GM23338 (cell line): ENCODE data around the gene GALNT9. TPM values are rescaled to one million over a fixed set of nuclear protein-coding genes. Genes with fewer than 3 reads are reported as not detected.

ENCODE experiments used
- ATAC-seq: fragments of 200-7000 bp; cut with Tn5 transposase; 3 replicates; pipeline ENCODE4 v1.9.1; 2020
- DNase-seq: peaks from one replicate; pipeline ENCODE4 v3.0.0-alpha.2; 2015; ENCODE audit warnings: low spot score
- H2AFZ ChIP-seq: fragments of 200-600 bp; sonication (generic); 2 replicates; pipeline ENCODE4 v1.8.0; 2016; ENCODE audit warnings: antibody characterized with exemption, mild to moderate bottlenecking, moderate library complexity
- H3F3A ChIP-seq: fragments of 200-600 bp; sonication (generic); replicated peaks from 2 replicates; pipeline ENCODE4 v1.8.0; 2017; ENCODE audit warnings: antibody characterized with exemption, mixed run types, low read depth
- H3K27ac ChIP-seq: fragments of 200-600 bp; sonication (generic); 2 replicates; pipeline ENCODE4 v1.6.1; 2016; ENCODE audit warnings: low read depth
- H3K27me3 ChIP-seq: fragments of 200-600 bp; sonication (generic); 2 replicates; pipeline ENCODE4 v1.8.0; 2016; ENCODE audit warnings: mild to moderate bottlenecking, mixed run types, moderate library complexity; ENCODE audit not compliant: insufficient read depth
- H3K36me3 ChIP-seq: fragments of 200-600 bp; sonication (generic); 2 replicates; pipeline ENCODE4 v1.8.0; 2016; ENCODE audit warnings: mild to moderate bottlenecking; ENCODE audit not compliant: insufficient read depth
- H3K4me1 ChIP-seq: fragments of 200-600 bp; sonication (generic); 2 replicates; pipeline ENCODE4 v1.8.0; 2016; ENCODE audit warnings: mild to moderate bottlenecking, moderate library complexity; ENCODE audit not compliant: insufficient read depth
- H3K4me2 ChIP-seq: fragments of 200-600 bp; sonication (generic); 2 replicates; pipeline ENCODE4 v1.7.1; 2017; ENCODE audit warnings: mixed run types
- H3K4me3 ChIP-seq: fragments of 200-600 bp; sonication (generic); 2 replicates; pipeline ENCODE4 v1.6.1; 2016; ENCODE audit warnings: mixed run types
- H3K79me2 ChIP-seq: fragments of 200-600 bp; sonication (generic); replicated peaks from 2 replicates; pipeline ENCODE4 v1.8.0; 2017; ENCODE audit warnings: mild to moderate bottlenecking; ENCODE audit not compliant: insufficient read depth
- H3K9me2 ChIP-seq: fragments of 200-600 bp; sonication (generic); 2 replicates; pipeline ENCODE4 v1.8.0; 2017; ENCODE audit not compliant: insufficient read depth
- H4K20me1 ChIP-seq: fragments of 200-600 bp; sonication (generic); replicated peaks from 2 replicates; pipeline ENCODE4 v1.8.0; 2017; ENCODE audit warnings: mild to moderate bottlenecking; ENCODE audit not compliant: insufficient read depth
- H3K27ac Mint-ChIP-seq: 2 replicates; pipeline ENCODE4 v1.8.0; 2020; ENCODE audit warnings: inconsistent platforms, mild to moderate bottlenecking, moderate library complexity, mixed read lengths
- H3K27me3 Mint-ChIP-seq: 3 replicates; pipeline ENCODE4 v1.8.0; 2022; ENCODE audit warnings: low read depth, mild to moderate bottlenecking, moderate library complexity, mixed read lengths, inconsistent platforms; ENCODE audit not compliant: insufficient read depth, poor library complexity
- H3K36me3 Mint-ChIP-seq: 3 replicates; pipeline ENCODE4 v1.8.0; 2021; ENCODE audit warnings: low read depth, mild to moderate bottlenecking, inconsistent platforms, moderate library complexity, mixed read lengths
- H3K4me1 Mint-ChIP-seq: 3 replicates; pipeline ENCODE4 v1.8.0; 2020; ENCODE audit warnings: mild to moderate bottlenecking, inconsistent platforms, mixed read lengths
- H3K4me3 Mint-ChIP-seq: 3 replicates; pipeline ENCODE4 v1.8.0; 2021; ENCODE audit warnings: moderate library complexity, mild to moderate bottlenecking, inconsistent platforms, mixed read lengths
- H3K9me3 Mint-ChIP-seq: 3 replicates; pipeline ENCODE4 v1.8.0; 2020; ENCODE audit warnings: moderate library complexity, mild to moderate bottlenecking, inconsistent platforms, mixed read lengths
- EZH2 ChIP-seq: fragments of 200-600 bp; sonication (generic); IDR thresholded peaks from one replicate; pipeline ENCODE4 v1.8.0; 2017; ENCODE audit warnings: antibody characterized with exemption, mild to moderate bottlenecking, low read depth; ENCODE audit not compliant: unreplicated experiment
- EZH2phosphoT487 ChIP-seq: fragments of 200-600 bp; sonication (generic); IDR thresholded peaks from one replicate; pipeline ENCODE4 v1.8.1; 2018; ENCODE audit warnings: antibody characterized with exemption; ENCODE audit not compliant: unreplicated experiment
- POLR2AphosphoS5 ChIP-seq: IDR thresholded peaks from 2 replicates; pipeline ENCODE4 v1.6.1; 2016; ENCODE audit warnings: antibody characterized with exemption, low read depth
- STAT1 ChIP-seq: IDR thresholded peaks from one replicate; pipeline ENCODE4 v1.6.1; 2016; ENCODE audit warnings: antibody characterized with exemption; ENCODE audit not compliant: unreplicated experiment
- ZNF114 ChIP-seq: fragments of 250-450 bp; sonication (Bioruptor Pico); IDR thresholded peaks from 2 replicates; pipeline ENCODE4 v1.5.0; 2020; ENCODE audit warnings: mild to moderate bottlenecking, moderate library complexity
- ZNF331 ChIP-seq: fragments of 250-450 bp; sonication (Bioruptor Pico); IDR thresholded peaks from 2 replicates; pipeline ENCODE4 v1.5.0; 2020; ENCODE audit warnings: low read depth, mild to moderate bottlenecking, moderate library complexity
- polyA plus RNA-seq: library from polyadenylated mRNA; unstranded; fragments of >200 nt; fragmentation: Nextera tagmentation; extraction: Ambion mirVana; gene quantifications from 2 replicates; pipeline ENCODE4 v1.2.1, GENCODE V29; 2016
- total RNA-seq: library from RNA; depleted of rRNA; stranded (reverse); fragments of >200 nt; shearing (Covaris generic); gene quantifications from 2 replicates; pipeline ENCODE4 v1.2.3, GENCODE V29; 2014
- TF ChIP-seq, protein P1 (sequence below): fragments of 250-450 bp; sonication (Bioruptor Pico); IDR thresholded peaks from 2 replicates; pipeline ENCODE4 v1.5.0; 2020; ENCODE audit warnings: mild to moderate bottlenecking, moderate library complexity
- TF ChIP-seq, protein P2 (sequence below), 2 experiments: fragments of 200-600 bp in 1 of 2; sonication (generic) in 1 of 2; conservative IDR thresholded peaks; 2 replicates each; pipeline versions ENCODE4 v1.5.1 to v1.6.1; 2016 to 2017; ENCODE audit warnings: antibody characterized with exemption in 2 of 2, low read depth in 2 of 2, mild to moderate bottlenecking in 2 of 2, moderate library complexity in 1 of 2

The GALNT9 gene
- total and polyA plus RNA-seq, 2 experiments from 2014 or later = 0.81 to 2.5 TPM

DNA sequence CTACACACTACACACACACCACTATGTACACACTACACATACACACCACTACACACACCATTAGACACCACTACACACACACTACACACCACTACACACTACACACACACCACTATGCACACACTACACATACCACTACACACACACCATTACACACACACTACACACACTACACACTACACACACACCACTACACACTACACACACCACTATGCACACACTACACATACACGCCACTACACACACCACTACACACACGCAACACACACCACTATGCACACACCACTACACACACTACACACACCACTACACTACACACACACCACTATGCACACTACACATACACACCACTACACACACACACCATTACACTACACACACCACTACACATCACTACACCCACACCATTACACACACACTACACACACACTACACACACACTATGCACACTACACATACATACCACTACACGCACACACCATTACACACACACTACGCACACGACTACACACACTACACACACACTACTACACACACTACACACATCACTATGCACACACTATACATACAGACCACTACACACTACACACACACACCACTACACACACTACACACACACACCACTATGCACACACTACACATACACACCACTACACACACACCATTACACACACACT lies 171.5 kb downstream of the GALNT9 start:
- ATAC-seq = no peak
- H3K27ac Mint-ChIP-seq = no peak overlapping the region
- H2AFZ ChIP-seq = no peak overlapping the region

DNA sequence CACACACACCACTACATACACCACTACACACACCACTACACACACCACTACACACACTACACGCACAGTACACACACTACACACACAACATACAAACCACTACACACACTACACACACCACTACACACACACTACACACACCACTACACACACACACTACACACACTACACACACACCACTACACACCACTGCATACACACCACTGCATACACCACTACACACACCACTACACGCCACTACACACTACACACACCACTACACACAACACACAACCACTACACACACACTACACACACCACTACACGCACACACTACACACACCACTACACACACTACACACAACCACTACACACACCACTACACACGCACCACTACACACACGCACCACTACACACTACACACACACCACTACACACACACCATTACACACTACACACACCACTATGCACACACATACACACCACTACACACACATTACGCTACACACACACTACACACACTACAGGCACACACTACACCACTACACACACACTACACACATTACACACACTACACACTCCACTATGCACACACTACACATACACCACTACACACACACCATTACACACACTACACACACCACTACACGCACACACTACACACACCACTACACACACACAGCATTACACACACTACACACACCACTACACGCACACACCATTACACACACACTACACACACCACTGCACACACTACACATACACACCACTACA lies 172.6 kb downstream of the GALNT9 start:
- Histone ChIP-seq H3K4me2 (no peak overlapping the region), H3K4me3 (no peak overlapping the region), H3K79me2 (no peaks in the 10 kb centered on the region), H3K36me3 (no peaks in the 10 kb centered on the region), H3K27me3 (no peaks in the 10 kb centered on the region), H3K27ac (no peak overlapping the region), H2AFZ (no peak overlapping the region), H3K9me2 (no peaks in the 10 kb centered on the region), H3F3A (peaks cover 24% of the 10 kb centered on the region), H3K4me1 (no peaks in the 10 kb centered on the region), H4K20me1 (no peaks in the 10 kb centered on the region)
- H3K4me1 Mint-ChIP-seq = no peaks in the 10 kb centered on the region
- no peaks in the 10 kb centered on the region; the same call in 1 of the 3 replicates for H3K36me3 Mint-ChIP-seq
- H3K4me3 Mint-ChIP-seq = no peak overlapping the region
- DNase-seq = no peak
- no peaks in the 10 kb centered on the region for H3K9me3 Mint-ChIP-seq
- peaks cover 11% of the 10 kb centered on the region for H3K27me3 Mint-ChIP-seq
- ATAC-seq = no peak
- H3K27ac Mint-ChIP-seq = no peak overlapping the region
- TF ChIP-seq, protein P1, sequence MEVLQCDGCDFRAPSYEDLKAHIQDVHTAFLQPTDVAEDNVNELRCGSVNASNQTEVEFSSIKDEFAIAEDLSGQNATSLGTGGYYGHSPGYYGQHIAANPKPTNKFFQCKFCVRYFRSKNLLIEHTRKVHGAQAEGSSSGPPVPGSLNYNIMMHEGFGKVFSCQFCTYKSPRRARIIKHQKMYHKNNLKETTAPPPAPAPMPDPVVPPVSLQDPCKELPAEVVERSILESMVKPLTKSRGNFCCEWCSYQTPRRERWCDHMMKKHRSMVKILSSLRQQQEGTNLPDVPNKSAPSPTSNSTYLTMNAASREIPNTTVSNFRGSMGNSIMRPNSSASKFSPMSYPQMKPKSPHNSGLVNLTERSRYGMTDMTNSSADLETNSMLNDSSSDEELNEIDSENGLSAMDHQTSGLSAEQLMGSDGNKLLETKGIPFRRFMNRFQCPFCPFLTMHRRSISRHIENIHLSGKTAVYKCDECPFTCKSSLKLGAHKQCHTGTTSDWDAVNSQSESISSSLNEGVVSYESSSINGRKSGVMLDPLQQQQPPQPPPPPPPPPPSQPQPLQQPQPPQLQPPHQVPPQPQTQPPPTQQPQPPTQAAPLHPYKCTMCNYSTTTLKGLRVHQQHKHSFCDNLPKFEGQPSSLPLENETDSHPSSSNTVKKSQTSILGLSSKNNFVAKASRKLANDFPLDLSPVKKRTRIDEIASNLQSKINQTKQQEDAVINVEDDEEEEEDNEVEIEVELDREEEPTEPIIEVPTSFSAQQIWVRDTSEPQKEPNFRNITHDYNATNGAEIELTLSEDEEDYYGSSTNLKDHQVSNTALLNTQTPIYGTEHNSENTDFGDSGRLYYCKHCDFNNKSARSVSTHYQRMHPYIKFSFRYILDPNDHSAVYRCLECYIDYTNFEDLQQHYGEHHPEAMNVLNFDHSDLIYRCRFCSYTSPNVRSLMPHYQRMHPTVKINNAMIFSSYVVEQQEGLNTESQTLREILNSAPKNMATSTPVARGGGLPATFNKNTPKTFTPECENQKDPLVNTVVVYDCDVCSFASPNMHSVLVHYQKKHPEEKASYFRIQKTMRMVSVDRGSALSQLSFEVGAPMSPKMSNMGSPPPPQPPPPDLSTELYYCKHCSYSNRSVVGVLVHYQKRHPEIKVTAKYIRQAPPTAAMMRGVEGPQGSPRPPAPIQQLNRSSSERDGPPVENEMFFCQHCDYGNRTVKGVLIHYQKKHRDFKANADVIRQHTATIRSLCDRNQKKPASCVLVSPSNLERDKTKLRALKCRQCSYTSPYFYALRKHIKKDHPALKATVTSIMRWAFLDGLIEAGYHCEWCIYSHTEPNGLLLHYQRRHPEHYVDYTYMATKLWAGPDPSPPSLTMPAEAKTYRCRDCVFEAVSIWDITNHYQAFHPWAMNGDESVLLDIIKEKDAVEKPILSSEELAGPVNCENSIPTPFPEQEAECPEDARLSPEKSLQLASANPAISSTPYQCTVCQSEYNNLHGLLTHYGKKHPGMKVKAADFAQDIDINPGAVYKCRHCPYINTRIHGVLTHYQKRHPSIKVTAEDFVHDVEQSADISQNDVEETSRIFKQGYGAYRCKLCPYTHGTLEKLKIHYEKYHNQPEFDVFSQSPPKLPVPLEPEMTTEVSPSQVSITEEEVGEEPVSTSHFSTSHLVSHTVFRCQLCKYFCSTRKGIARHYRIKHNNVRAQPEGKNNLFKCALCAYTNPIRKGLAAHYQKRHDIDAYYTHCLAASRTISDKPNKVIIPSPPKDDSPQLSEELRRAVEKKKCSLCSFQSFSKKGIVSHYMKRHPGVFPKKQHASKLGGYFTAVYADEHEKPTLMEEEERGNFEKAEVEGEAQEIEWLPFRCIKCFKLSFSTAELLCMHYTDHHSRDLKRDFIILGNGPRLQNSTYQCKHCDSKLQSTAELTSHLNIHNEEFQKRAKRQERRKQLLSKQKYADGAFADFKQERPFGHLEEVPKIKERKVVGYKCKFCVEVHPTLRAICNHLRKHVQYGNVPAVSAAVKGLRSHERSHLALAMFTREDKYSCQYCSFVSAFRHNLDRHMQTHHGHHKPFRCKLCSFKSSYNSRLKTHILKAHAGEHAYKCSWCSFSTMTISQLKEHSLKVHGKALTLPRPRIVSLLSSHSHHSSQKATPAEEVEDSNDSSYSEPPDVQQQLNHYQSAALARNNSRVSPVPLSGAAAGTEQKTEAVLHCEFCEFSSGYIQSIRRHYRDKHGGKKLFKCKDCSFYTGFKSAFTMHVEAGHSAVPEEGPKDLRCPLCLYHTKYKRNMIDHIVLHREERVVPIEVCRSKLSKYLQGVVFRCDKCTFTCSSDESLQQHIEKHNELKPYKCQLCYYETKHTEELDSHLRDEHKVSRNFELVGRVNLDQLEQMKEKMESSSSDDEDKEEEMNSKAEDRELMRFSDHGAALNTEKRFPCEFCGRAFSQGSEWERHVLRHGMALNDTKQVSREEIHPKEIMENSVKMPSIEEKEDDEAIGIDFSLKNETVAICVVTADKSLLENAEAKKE = no peak
- TF ChIP-seq EZH2phosphoT487 (no peak), ZNF331 (CRISPR knock-in tag) (no peak), POLR2AphosphoS5 (no peak), ZNF114 (CRISPR knock-in tag) (no peak), STAT1 (no peak), EZH2 (no peak)
- TF ChIP-seq, protein P2, sequence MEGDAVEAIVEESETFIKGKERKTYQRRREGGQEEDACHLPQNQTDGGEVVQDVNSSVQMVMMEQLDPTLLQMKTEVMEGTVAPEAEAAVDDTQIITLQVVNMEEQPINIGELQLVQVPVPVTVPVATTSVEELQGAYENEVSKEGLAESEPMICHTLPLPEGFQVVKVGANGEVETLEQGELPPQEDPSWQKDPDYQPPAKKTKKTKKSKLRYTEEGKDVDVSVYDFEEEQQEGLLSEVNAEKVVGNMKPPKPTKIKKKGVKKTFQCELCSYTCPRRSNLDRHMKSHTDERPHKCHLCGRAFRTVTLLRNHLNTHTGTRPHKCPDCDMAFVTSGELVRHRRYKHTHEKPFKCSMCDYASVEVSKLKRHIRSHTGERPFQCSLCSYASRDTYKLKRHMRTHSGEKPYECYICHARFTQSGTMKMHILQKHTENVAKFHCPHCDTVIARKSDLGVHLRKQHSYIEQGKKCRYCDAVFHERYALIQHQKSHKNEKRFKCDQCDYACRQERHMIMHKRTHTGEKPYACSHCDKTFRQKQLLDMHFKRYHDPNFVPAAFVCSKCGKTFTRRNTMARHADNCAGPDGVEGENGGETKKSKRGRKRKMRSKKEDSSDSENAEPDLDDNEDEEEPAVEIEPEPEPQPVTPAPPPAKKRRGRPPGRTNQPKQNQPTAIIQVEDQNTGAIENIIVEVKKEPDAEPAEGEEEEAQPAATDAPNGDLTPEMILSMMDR (conservative IDR thresholded peaks at IDR 0.05; ENCODE audit: low read depth in 2 of 2) = no peak

More for the DNA sequence above, 171.5 kb downstream of the GALNT9 start:
- H3K4me1 Mint-ChIP-seq = no peaks in the 10 kb centered on the region
- TF ChIP-seq ZNF331 (CRISPR knock-in tag) (no peak), ZNF114 (CRISPR knock-in tag) (no peak)
- H3K27me3 ChIP-seq = no peaks in the 10 kb centered on the region
- H3K9me3 Mint-ChIP-seq = no peaks in the 10 kb centered on the region
- no peaks in the 10 kb centered on the region for H3K36me3 ChIP-seq
- H3K36me3 Mint-ChIP-seq = no peaks in the 10 kb centered on the region; the same call in 1 of the 3 replicates
- DNase-seq = no peak
- H3F3A ChIP-seq = peaks cover 24% of the 10 kb centered on the region
- no peaks in the 10 kb centered on the region for H3K9me2 ChIP-seq
- no peak overlapping the region for H3K27ac ChIP-seq
- H3K27me3 Mint-ChIP-seq = peaks cover 13% of the 10 kb centered on the region
- no peaks in the 10 kb centered on the region for H3K4me1 ChIP-seq
- H3K4me3 Mint-ChIP-seq = no peak overlapping the region
- H3K79me2 ChIP-seq = no peaks in the 10 kb centered on the region
- H3K4me2 ChIP-seq = no peak overlapping the region
- H4K20me1 ChIP-seq = no peaks in the 10 kb centered on the region
- H3K4me3 ChIP-seq = no peak overlapping the region
